NCI-H2227 treated with DMSO at 0.1 percent for 48 hours (cell line): ENCODE measurements around the gene PARVA.

Experiments used
- DNase-seq: peaks from one replicate; lab custom pipeline; 2025; lab: John Stamatoyannopoulos, UW

Gene PARVA

DNA sequence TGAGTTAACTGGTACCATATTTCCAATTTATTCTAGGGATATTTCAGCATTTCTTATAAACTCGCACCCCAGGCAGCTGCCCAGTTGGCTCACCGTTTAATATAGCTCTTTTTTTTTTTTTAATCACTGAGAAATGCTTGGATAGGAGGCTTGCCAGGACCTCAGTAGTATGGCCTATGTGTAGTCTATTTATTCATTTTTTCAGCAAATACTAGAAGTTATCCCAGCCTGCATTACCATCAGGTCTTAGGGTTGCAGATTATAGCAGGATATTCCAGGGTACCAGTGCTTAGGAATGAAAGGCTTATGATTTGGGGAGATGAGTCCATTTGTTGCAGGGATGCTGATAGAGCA is 26.6 kb downstream of the PARVA start:
- DNase-seq, result no peak

- DNase-seq, result no peak
These were observed 27.1 kb downstream of the PARVA start for GRCh38 chr11:12404436-12404835.

GRCh38 chr11:12408156-12408770 is 30.9 kb downstream of the PARVA start:
- no peak for DNase-seq

DNA sequence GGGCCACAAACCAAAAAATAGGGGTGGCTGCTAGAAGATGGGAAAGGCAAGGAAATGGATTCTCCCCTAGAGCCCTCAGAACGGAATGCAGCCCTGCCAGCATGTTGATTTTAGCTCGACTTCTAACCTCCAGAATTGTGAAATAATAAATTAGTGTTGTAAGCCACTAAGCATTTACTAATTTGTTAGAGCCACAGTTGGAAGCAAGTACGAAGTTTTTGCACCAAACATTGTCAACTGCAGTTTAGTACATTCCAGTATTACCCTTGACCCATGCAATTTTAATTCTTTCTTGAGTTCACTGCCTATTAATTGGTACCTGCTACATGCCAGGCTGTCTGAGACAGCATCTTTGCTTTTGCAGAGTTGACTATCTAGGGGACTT is 32.2 kb downstream of the PARVA start:
- no peak for DNase-seq

GRCh38 chr11:12410006-12410728 is 32.8 kb downstream of the PARVA start:
- DNase-seq, result no peak

- DNase-seq, result no peak
These were observed 34.0 kb downstream of the PARVA start for GRCh38 chr11:12411393-12411792.

GRCh38 chr11:12411806-12412727 is 34.7 kb downstream of the PARVA start:
- DNase-seq, result peak; percentile 18

- DNase-seq, result no peak
These were observed 36.0 kb downstream of the PARVA start for GRCh38 chr11:12413141-12414052.

DNA sequence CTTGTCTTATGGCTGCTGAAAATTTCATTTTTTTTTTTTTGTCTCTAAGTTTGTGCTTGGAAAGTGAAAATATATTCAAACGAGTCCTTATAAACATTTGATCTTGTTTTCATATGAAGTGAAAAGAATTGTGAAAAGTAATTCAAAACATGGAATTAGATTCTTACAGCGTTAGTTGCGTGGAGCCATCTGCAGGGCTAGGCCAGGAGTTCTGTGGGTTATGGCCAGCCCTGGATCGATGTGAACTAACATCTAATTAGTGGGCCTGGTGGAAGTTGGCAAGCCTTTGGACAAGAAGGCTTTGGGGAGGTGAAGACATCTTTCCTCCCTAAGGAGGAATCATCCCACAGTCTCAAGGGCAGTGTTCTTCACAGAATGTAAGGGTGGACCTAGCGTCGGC is 37.2 kb downstream of the PARVA start:
- DNase-seq, result no peak

DNA sequence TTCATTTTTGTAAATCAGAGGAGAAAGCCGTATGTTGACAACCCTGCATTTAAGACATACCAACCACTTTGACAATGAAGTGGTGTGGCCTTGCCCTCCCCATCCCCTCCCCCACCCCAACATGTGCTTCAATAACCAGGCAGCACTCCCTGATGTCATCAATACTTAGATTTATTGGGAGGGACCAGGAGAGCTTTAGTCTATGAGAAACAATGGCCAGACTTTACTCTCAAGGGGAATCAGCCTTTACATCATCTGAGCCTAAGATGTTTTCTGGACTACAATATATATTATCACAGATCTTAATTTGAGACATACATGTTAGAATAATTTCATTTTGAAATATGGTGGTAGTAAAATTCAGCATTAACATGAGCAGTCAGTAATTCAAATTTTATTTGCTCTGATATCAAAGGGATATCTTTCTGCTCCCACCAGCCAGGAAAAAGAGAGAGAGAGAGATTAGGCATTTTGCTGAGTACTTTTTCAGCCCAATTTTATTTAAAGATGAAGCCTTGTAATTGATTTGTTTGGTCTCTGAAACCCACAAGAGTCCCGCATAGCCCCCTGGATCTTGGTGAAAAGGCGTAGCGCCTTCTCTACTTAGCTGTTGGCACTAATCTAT is 38.1 kb downstream of the PARVA start:
- DNase-seq, result no peak

GRCh38 chr11:12416552-12416951 is 39.2 kb downstream of the PARVA start:
- no peak for DNase-seq

DNA sequence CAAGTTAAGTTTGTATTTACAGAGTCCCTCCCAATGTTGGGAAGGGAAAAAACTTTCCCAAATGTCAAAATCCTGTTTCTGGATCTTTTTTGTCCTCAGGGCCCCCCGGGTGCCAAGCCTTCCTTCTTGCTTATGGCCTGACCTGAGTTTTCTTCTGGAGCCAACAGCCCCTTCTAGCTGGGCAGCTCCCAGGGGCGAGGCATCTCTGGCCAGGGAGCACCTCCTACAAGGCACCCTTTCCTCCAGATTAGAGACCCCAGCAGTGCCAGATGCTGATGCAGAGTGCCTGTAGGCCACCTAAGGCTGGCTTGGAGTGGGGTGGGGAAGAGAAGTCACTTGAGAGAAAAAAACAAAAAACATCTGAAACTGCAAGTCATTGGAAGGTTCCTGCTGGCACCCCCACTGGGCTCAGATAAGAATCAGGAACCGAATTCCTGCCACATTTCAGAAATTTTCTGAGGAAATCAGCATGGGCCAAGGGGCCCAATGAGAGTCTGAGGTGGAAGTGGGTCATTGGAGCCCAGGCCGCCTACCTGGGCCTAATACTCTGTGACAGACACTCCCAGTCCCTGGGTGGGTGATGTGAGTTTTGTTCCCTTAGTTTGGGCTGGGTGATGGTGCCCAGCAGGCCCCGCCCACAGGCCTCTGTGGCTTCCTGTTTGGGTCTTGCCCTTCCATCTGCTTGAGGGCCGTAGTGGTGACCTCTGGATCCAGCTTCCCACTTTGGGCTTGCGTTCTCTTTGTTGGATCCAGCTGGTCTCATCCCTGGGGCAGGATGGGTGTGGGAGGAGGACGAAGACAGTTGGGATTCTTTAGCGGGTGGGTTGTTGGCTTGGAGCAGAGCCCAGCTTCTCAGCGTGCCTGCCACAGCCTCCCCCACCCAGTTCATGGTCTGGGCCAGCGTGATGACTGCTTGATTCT is 40.6 kb downstream of the PARVA start:
- DNase-seq, result no peak

GRCh38 chr11:12420040-12420439 is 42.7 kb downstream of the PARVA start:
- no peak for DNase-seq

- DNase-seq, result no peak
These were observed 43.3 kb downstream of the PARVA start for GRCh38 chr11:12420706-12421105.

- DNase-seq, result no peak
These were observed 44.0 kb downstream of the PARVA start for GRCh38 chr11:12421386-12421785.

DNA sequence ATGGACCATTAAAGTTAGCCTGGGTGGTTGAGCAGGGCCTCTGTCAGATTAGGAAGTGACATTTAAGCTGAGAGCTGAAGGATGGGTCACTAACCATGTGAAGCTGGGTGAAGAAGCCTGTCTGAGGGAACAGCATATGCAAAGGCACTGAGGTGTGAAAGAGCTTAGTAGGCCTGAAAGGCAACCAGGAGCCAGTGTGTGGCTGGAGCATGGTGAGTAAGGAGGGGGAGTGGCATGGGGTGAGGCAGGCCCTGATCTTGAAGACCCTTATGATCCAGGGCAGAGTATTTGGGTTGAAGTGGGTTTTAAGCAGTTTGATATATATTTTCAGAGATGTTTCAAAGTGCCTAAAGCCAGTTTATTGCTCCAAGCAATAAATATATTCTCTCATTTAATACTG is 48.8 kb downstream of the PARVA start:
- DNase-seq, result no peak

GRCh38 chr11:12429155-12429554 is 51.8 kb downstream of the PARVA start:
- DNase-seq, result no peak

GRCh38 chr11:12430351-12430750 is 53.0 kb downstream of the PARVA start:
- no peak for DNase-seq

GRCh38 chr11:12430954-12431595 is 53.7 kb downstream of the PARVA start:
- no peak for DNase-seq

GRCh38 chr11:12432507-12432906 is 55.1 kb downstream of the PARVA start:
- DNase-seq, result no peak
